ENCODE data around the gene NEUROD2.

GRCh38 chr17:39653316-39653661, 45.6 kb upstream of the NEUROD2 start:
- TF ChIP-seq CTCF (IDR thresholded peaks at IDR 0.05; ENCODE audit: extremely low read depth in 1 of 2, insufficient read depth in 1 of 2, low read depth in 1 of 2, low read length in 2 of 2) (no peak), POLR2A (IDR thresholded peaks at IDR 0.05; ENCODE audit: low read depth, low read length) (no peak), MAX (IDR thresholded peaks at IDR 0.05; ENCODE audit: insufficient read depth, insufficient read length) (no peak), EZH2 (IDR thresholded peaks at IDR 0.05; ENCODE audit: borderline replicate concordance, low read depth, low read length, severe bottlenecking) (no peak)

Data from endothelial cell of umbilical vein (primary cell).